Right atrium auricular region (tissue), 2 donors: ENCODE data around the gene METTL5. TPM values are rescaled to one million over a fixed set of nuclear protein-coding genes. Genes with fewer than 3 reads are reported as not detected.

Experiments used
- DNase-seq: peaks from one replicate; pipeline ENCODE4 v3.0.0-alpha.2; 2019; ENCODE audit warnings: low spot score
- H3K27ac ChIP-seq, 2 donors: fragments of 200-600 bp; sonication (generic); 1 replicate in 1 of 2; 2 replicates in 1 of 2; pipeline ENCODE4 v1.5.1; 2016 to 2019
- H3K27me3 ChIP-seq, 2 donors: fragments of 200-600 bp; sonication (generic); one replicate each; pipeline versions ENCODE4 v1.5.1 to v1.6.0; 2017 to 2019
- H3K36me3 ChIP-seq: fragments of 200-600 bp; sonication (generic); one replicate; pipeline ENCODE4 v1.5.1; 2016
- H3K4me1 ChIP-seq, 2 donors: fragments of 200-600 bp; sonication (generic); one replicate each; pipeline versions ENCODE4 v1.5.1 to v1.6.0; 2017 to 2019
- H3K4me3 ChIP-seq, 2 donors: fragments of 200-600 bp; sonication (generic); 1 replicate in 1 of 2; 2 replicates in 1 of 2; pipeline ENCODE4 v1.5.1; 2017 to 2019; ENCODE audit warnings: mild to moderate bottlenecking in 1 of 2, moderate library complexity in 1 of 2
- H3K9me3 ChIP-seq, 2 donors: fragments of 200-600 bp; sonication (generic); one replicate each; pipeline ENCODE4 v1.5.1; 2019
- CTCF ChIP-seq, 2 donors: fragments of 200-600 bp; sonication (generic); IDR thresholded peaks; one replicate each; pipeline ENCODE4 v1.5.1; 2019; ENCODE audit warnings: antibody characterized with exemption in 2 of 2
- total RNA-seq, 2 donors: library from RNA; depleted of rRNA; stranded (reverse); fragments of >200 nt; gene quantifications; one replicate each; pipeline ENCODE4 v1.1.0, GENCODE V29; 2016

METTL5 gene
- total RNA-seq, 2 donors from 2014 or later = 47.8 to 49.0 TPM

GRCh38 chr2:169765523-169765922 is 59.2 kb downstream of the METTL5 start:
- no peak for DNase-seq
- no peak for TF ChIP-seq CTCF (IDR thresholded peaks at IDR 0.05)
- H3K27ac ChIP-seq = no peak overlapping the region

GRCh38 chr2:169761970-169762292 is 62.8 kb downstream of the METTL5 start:
- H3K9me3 ChIP-seq = no peaks in the 10 kb centered on the region
- DNase-seq = no peak
- no peaks in the 10 kb centered on the region for H3K27me3 ChIP-seq
- H3K4me1 ChIP-seq = no peaks in the 10 kb centered on the region
- H3K27ac ChIP-seq = no peak overlapping the region
- H3K36me3 ChIP-seq = no peaks in the 10 kb centered on the region
- TF ChIP-seq CTCF (IDR thresholded peaks at IDR 0.05) = no peak
- no peak overlapping the region for H3K4me3 ChIP-seq

More at GRCh38 chr2:169765523-169765922, 59.2 kb downstream of the METTL5 start:
- Histone ChIP-seq H3K4me1 (peaks cover 0 to 16% of the 10 kb centered on the region in 2 donors), H3K9me3 (no peaks in the 10 kb centered on the region), H3K36me3 (no peaks in the 10 kb centered on the region), H3K4me3 (no peak overlapping the region), H3K27me3 (peaks cover 0 to 10% of the 10 kb centered on the region in 2 donors)

Other genes with a start within 250 kb of the METTL5 start
- gene PPIG, start 240.6 kb downstream of the METTL5 start, total RNA-seq = 10 to 100 TPM; 23.5 to 28.4 TPM
- not detected for gene CFAP210, start 130.5 kb downstream of the METTL5 start, total RNA-seq
- 1 to 10 TPM; 3.4 to 4.8 TPM for gene PHOSPHO2, start 130.4 kb downstream of the METTL5 start, total RNA-seq
- gene KLHL23, start 91.1 kb downstream of the METTL5 start, total RNA-seq = 10 to 100 TPM; 13.8 to 16.7 TPM
- gene SSB, start 26.0 kb downstream of the METTL5 start, total RNA-seq = 10 to 100 TPM; 52.3 to 56.7 TPM
- 10 to 100 TPM; 56.5 to 93.6 TPM for gene UBR3, start 2.5 kb upstream of the METTL5 start, total RNA-seq